NCI-H128 (cell line): ENCODE measurements around the gene TMEM63A.

Experiments
- DNase-seq: peaks from one replicate; lab custom pipeline; 2025; ENCODE audit not compliant: unreplicated experiment; lab: John Stamatoyannopoulos, UW

Gene TMEM63A

DNA sequence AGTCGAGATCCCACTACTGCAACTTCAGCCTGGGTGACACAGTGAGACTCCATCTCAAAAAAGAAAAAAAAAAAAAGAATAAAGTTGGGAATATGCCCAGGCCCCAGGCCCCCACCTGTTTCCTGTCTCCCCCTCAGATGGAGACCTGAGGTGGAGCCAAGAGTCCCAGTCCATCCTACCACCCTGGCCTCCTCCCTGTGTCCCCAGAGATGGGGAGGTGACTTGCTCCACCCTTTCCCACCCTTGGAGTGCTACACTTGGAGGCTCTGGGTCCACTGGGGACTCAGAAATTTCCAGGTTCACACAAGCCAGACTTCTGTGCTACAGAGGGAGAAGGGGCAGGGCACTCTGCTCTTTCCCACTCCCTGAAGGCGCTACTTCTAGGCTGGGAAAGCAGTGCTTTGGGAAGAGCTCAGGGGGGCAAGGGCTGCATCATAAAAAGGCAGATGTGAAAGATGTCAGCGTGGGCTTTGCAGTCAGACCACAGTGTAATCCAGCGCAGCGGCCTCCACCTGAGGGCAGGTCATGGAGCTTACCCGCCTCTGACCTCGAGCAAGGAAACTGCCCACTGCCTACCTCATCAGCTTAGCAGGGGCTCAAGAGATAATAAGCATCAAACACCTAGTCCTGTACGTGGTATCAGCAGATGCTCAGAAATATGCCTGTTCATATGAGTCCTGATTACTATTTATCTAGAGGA lies 13.4 kb downstream of the TMEM63A start:
- DNase-seq = no peak

DNA sequence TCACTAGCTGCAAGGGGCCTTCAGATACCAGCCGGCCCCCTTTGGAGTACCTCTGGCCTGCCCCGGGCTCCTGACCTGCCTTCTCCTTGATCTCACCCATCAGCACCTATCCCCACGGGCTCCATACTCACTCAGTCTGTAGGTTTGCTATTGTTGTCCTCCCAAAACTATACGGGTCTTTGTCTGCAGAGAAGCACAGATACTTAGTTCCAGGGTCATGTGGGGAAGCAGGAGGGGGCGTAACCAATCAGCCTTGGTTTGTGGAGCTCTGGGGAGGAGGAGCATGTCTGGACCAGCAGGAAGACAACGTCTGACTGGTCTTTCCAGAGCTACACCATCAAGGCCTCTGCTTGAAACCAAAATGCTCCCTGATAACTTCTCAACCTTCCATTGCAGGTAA lies 15.2 kb downstream of the TMEM63A start:
- DNase-seq = no peak

DNA sequence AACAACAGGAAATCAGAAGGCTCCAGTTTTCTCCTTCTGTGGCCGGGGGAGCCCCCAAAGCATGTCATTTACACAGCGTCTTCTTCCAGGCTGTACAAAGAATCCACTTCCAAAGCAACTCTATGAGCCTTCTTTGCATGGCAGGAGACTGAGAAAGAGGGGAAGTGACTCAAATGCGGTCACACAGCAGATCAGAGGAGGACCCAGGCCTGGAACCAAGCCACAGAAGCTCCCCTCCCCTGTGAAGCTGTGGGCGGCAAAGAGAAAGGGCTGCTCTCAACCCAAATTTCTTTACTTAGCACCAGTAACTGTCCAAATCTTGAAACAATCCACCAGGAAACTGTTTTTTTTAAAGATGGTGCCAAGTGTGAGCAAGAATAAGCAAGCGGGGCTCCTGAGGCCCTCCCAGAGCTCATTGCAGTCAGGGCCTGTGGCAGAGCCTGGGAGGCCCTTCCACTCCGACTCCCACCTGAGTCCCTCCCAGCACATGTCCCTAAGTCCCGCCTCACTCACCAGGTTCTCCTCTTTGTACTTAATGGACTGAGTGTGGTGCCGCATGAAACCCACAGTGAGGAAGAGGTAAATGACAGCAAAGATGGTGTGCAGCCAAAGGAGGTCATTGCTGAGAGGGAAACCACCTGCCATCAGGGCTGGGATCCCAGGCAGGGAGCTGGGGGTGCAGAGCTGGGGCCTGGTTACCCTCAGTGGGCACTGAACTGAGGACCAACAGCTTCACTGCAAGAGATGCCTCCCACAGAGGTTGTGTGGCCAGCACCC lies 15.9 kb downstream of the TMEM63A start:
- no peak for DNase-seq

DNA sequence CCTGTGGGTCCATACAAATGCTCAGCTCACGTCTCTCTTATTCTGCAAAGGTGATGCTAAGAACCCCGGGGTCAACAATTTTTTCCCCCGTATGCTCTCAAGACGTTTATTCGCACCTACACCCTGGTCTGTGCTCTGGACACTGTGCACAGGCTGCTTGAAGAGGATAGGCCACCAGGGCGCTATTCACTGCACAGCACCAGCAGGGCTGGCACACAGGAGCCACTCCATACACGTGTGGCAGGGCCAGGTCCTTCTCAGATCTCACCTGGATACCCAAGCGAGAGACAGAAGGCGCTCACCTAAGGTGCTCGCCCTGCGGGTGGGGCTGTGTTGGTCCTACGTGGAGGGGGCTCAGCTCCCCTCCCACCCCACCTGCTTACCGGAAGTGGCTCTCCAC lies 16.7 kb downstream of the TMEM63A start:
- DNase-seq = no peak

DNA sequence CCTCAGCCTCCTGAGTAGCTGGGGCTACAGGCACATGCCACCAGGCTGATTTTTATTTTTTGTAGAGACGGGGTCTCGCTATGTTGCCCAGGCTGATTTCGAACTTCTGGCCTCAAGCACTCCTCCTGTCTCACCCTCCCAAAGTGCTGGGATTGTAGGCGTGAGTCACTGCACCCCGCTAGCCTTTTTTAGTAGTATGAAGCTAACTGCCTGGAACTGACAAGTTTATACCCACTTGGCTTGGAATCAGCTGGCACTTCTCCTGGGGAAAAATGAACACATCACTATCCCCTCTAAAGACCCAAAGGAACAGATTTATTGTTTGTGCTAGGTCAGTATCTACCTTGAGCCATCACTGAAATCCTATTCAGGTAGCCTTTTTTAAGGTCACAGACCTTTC lies 19.0 kb downstream of the TMEM63A start:
- DNase-seq = no peak

DNA sequence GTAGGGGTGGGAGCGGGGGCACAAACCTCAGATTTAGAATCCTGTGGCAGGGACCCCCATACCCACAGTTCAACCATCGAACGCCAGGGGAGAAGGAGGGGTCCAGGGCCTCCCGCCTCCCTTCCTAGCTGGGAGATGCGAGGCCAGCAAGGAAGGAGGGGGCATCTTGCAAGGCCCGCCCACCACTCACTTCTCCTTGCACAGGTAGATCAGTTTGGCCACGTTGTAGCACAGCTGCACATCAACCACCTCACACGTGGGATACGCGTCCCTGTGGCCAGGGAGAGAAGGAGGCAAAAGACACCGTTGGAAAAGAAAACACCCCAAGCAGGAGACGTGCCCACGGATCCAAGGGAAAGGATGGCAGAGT lies 19.6 kb downstream of the TMEM63A start:
- no peak for DNase-seq

DNA sequence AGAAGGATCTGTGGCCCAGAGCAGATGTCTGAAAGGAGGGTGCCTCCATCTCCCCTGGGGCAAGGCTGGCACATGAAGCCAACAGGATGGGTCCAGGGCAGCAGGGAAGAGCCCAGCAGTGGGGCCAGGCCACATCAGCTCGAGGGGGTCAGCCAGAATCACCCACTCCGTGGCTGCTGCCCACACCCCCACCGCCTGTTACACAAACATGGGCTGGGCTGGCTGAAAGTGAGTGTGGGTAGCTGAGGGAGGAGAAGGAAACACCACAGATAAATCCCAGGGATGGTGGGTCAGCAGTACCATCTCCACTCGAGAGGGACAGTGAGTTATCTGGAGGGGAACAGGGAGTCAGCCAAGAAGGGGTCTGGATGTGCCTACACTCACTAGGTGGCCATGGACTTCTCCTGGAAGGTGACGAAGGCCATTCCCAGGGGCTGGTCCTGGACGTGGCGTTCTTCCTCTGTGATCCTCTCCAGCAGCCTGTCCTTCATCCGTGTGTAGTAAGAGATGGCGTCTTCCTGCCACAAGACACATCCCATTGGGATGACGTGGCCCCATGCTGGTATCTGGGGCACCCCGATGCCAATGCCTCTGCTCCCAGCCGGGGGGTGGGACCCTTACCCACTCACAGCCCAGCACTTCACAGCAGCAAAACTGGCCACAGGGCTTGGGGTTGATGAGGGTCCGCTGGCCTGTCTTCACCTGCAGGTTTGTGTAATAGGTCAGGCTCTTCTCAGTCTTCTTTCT lies 20.2 kb downstream of the TMEM63A start:
- no peak for DNase-seq

DNA sequence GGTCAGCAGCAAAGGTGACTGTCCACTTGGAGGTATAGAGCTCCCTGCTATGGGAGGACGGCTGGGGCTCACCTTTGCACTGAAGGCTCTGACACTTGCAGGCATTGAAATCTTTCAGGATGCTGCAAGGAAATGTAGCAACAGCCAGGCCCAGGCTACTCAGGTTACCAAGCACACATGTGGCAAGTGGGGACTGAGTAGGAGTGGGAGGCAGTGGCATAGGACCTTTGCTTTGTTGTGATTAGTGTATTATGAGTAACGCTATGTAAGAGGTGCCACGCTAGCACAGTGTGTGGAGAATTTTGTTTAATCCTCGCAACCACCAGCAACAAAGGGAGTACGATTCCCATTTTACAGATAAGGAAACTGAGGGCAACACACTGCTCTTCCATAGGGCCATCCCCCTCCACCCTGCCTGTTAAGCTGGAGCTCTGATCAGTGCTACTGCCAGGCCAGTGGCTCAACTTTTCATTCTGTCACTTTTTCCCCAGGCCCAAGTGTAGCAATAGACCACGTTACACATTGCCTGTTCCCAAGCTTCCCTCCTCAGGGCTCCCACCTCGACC lies 21.2 kb downstream of the TMEM63A start:
- no peak for DNase-seq

DNA sequence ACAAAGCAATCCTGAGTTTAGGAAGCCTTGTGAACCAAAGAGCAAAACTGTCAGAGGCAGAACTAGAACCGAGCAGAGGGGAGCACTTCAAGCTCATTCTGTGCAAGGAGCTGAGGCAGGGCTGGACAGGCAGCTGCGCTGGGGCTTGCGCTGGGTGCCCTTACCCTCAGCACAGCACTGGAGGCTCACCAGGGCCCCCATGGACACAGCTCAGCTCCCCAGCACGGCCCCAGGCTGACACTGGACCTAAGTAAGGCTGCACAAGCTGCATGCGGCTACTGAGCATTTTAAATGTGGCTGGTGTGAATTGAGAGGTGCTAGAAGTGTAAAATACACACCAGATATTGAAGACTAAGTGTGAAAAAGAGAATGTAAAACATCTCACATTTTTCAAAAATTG lies 22.1 kb downstream of the TMEM63A start:
- no peak for DNase-seq

DNA sequence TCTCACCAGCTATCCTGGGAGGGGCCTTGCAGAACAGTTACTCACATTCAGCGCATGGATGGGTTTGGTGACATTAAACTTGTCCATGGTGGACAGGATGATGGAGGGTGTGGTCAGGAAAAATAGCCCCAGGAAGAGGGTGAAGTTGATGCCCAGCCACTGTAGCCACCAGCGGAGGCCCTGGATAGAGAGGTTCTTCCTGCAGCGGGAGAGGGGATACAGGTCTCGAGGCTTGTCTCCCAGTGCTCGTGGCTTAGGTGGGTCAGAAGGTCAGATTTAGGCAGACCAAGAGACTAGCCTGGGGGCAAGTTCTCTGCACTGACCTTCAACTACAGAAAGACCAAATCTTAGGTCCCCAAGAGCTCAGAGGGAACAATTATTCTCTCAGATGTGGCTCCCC lies 23.0 kb downstream of the TMEM63A start:
- DNase-seq = no peak

DNA sequence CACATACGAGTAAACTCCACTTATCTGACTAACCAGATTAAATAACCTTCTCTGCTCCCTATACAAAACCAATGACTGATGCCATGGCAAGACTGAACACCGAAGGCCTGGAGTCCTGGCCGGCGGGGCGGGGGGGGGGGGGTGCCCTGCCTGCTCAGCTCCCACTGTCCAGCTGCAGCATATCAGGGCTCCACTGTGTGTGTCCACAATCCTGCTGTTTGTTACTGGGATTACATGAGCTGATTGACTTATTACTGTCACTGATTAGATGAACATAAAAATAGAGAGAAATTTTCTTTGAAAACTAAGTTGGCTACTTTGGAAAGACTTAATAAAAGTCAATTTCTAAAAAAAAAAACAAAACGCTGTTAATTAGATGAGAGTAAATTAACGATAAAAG lies 24.9 kb downstream of the TMEM63A start:
- no peak for DNase-seq

DNA sequence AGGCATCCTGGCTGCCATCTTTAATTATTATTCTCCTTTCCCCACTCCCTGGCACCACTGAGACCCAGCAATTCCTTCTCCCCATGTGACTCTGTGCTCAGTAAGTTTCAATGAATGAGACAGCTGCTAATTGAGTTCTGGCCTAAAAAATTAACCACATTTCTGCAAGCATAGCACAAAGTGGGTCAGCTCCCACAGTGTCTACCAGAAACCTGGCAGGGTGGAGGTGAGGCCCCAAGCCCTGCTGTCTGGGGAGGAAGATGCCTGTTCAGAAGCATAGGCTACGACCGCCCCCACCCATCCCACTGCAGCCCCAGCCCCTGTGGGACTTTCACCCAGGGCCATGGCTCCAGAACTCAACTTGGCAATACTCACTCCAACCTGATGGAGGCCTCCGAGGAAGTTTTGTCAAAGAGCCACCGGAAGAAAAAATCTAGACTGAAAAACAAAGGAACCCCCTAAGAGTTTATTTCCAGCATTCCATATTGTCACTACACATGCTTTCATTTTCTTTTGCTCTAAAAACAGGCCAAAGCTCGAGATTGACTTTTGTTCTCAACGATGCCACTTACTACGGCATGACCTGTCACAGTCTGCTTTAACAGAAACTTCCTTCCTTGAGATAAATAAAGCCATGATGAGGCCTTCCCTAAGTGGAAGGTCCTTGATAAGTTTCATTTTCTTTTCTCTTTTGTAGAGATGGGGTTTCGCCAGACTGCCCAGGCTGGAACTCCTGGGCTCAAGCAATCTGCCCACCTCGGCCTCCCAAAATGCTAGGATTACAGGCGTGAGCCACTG lies 26.5 kb downstream of the TMEM63A start:
- DNase-seq = no peak

DNA sequence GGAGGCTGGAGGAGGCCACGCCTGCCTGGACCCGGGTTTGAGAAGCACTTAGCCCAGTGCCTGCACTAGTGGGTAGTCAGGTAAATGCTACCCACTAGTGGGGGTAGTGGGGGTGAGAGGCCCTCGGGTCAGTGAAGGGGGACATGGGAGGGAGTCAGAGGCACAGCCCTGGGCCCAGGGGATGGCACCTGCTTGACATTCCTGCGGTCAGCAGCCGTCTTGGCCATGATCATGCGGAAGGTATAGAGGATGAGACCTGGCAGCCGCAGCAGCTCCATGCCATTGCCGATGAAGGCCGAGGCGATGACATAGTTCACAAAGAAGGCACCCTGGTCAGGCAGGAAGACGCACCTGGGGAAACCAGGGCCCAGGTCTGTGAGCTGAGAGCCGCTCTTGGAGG lies 28.7 kb downstream of the TMEM63A start:
- no peak for DNase-seq

DNA sequence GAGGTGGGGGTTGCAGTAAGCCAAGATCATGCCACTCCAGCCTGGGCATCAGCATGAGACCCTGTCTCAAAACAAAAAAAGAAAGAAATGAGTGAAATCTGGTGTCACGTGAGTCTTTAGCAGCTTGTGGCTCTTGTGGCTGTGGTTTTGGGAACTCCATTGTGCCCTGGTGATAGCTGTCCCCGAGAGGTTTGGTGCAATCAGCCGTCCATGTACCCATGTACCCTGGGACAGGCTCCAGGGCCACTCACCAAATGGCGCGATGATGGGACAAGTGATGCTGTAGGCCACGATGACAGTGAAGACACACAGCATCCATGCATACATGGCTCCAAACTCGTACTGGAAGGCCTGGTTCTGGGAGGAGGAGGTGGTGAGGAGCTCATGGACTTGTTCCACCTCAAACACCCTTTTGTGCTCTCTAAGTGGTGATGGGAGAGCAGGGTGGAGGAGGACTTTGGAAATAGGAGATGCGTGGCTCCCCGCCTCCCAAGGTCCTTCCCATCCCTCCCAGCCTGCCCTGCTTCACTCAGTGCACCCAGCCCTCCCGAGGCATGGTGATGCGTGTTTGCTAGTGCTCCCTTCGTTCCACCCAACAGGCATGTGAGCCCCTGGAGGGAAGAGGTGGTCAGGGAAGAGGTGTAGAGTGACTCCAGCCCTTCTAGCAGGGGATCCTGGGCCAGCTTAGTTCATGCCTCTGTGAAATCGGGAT lies 29.6 kb downstream of the TMEM63A start:
- DNase-seq = no peak

DNA sequence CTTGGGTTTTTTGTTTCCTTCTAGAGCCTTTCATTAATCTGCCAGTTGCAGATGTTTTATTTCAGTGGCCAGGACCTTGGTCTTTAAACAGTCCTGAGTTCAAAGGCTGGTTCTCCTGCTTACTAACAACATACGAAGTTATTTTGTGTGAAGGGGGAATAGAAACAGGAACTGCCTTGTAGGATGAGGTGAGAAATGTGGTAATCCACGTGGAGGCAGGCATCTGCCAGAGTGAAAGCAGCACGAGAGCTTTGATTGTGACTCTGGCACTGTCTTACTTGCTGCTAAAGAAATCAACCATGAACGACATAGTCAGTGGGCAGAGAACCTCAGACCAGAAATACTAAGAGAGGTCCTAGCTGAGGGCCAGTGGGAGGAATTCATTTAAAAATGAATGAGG lies 30.4 kb downstream of the TMEM63A start:
- no peak for DNase-seq

DNA sequence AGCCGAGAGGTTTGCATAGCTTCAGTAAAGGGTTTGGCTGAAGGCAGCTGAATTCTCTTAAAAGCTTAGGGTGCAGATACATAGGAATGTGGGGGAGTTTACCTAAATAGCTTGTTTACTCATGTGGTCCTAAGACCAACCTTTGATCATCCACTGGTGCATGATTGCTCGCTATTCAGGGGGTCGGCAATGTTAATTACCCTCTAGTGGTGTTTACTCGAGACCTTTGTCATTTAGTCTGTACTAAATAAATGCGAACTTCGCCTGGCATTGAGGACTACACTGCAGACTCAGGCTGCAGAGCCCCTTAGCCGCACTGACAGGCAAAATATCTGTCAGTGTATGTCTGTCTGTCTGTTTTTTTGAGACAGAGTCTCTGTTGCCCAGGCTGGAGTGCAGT lies 31.8 kb downstream of the TMEM63A start:
- DNase-seq = no peak

DNA sequence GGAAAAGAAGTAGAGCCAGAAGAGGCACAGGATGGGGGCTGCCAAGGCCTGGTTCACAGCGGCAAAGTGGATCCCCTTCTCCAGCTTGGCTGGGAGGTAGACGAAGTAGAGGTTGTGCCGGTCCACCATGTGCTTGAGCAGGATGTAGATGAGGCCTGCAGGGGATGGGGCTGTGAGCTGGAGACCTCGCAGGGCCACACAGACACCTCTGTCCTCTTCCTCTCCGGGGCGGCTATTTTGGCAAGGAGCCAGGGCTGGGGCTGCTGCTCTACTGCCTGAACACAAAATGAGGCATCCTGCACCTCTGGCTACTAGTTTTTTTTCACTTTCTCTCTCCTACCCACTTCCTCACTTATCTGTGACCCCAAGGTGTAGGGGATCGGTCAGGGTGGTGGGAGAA lies 32.3 kb downstream of the TMEM63A start:
- DNase-seq = no peak

DNA sequence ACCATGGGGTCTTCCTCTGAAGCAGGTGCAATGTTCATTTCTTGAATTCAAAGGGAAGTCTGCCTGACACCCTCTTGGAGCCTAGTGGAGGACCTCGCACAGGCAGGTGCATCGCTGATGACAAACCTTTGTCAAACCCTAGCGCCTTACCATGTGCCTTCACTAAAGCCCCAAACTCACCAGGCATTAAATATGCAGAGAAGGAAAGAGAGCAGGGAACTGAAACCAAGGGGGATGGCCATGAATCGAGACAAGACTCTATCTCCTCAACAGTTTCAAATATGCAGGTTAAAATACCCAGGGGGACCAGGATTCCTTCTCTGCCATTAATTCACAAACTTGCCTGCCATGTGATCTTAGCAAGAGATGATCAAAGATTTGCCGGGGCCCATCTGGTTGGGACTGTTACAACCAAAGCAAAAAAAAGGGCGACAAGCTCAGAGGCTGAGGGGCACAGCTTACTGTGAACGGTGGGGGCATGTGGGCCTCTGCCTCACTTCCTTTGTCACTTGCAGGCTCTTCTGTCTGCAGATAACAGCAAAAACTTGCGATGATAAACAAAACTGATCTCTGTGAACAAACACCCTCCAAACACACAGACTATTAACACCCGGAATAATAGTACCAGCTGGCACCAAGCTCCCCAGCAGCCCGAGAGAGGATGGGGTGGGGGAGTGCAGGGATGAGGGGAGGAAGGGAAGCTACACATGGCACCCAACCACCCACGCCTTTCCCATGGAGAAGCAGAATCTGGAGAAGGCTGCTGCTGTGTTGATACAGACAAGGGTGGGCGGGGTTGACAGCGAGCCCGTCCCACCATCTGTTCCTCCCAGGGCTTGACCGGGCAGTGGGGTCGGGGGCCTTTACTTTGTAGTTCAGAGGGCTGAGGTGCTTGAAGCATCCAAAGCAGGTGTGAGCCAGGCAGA lies 33.9 kb downstream of the TMEM63A start:
- DNase-seq = no peak

DNA sequence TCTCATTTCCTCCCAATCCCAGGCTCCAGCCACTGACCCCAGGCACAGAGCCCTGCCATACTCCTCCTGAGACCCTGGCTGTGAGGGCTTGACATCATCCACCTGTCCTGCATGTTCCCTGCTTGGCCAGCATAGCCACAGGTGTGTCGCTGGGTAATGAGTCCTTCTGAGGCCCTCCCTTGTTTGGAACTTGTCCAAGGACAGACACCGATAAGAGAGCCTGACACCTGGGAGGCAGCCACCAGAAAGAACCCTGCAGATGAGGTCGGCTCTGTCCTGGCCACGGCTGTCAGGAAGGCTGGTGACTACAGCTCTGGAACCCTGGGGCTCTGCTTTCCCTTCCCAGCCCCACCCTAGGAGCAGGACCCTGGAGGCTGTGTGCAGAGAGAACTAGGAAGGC lies 34.6 kb downstream of the TMEM63A start:
- DNase-seq = peak; percentile 24
